ENCODE data around the gene VAMP5. TPM values are rescaled to one million over a fixed set of nuclear protein-coding genes. Genes with fewer than 3 reads are reported as not detected.

VAMP5 gene
- total RNA-seq, 1 experiment from 2014 or later: 1.9 TPM

DNA sequence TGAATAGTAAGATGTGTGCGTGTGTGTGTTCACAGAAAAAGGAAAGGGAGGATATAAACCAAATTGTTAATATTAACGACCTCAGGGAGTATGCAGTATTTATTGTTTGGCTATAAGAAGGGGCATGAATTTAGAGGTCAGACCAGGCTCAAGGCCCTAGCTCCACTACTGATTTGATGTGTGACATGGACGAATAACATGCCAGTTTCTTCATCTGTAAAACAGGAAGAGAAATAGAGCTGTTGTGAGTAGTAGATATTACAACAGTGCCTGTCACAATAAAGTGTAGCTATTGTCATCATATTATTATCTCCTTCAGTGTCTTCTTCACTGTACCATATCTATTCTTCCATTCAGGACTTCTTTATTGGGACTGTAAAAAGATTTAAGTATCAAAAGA, 49.4 kb upstream of the VAMP5 start (continued):
- TF ChIP-seq SP1 (IDR thresholded peaks at IDR 0.05; ENCODE audit: low read depth): no peak
- no peak for TF ChIP-seq CBX3 (IDR thresholded peaks at IDR 0.05; ENCODE audit: low read depth)

DNA sequence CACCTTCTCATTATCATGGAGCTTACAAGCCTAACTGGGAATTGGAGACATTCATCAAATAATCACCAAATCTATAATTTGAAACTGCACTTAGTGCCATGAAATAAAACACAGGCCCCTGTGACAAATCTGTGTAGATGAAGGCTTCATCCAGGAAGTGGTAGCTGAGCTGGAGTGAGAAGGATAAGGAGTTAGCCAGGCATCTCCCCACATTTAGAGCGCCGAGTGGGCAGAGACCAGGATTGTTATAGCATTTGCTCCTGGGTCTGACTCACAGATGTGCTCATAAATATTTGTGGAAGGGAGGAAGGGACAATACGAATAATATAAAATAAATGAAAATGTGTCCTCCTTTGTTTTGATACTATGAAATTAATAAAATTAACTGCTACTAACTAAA, 47.8 kb upstream of the VAMP5 start:
- ChIA-PET POLR2A (interaction anchor here (0.6 to 1.8 kb wide), 7 partner anchors 9 to 118 kb away, joined by 3 to 7 read pairs (median 3); partner anchors contain the start of genes GGCX and SH2D6), RAD21 (ENCODE audit: low non-redundant PET in 1 of 2, low total read pairs in 2 of 2, uncharacterized antibody in 2 of 2, unreplicated experiment in 2 of 2) (interaction anchor here in 1 of 2 experiments (0.9 kb wide), 1 partner anchor 16 kb away, joined by 3 read pairs; no protein-coding TSS in a partner anchor), CTCF (interaction anchor here (1.7 kb wide), 1 partner anchor 12 kb away, joined by 3 read pairs; no protein-coding TSS in a partner anchor)
- H2AFZ ChIP-seq (ENCODE audit: low read depth, low read length, poor library complexity, severe bottlenecking): no peak overlapping the region
- no peak overlapping the region for H3K27ac ChIP-seq (ENCODE audit: low read depth, low read length)
- H3K9me2 ChIP-seq (ENCODE audit: insufficient read depth): no peaks in the 10 kb centered on the region
- DNase-seq (ENCODE audit: low read depth, low spot score): no peak
- intact Hi-C loops (cut with micrococcal nuclease): no loop called here
- no peak overlapping the region for H3K4me3 ChIP-seq (replicated peaks in 1 of 2; ENCODE audit: low read depth in 1 of 2, low read length in 2 of 2)
- TF ChIP-seq, protein P1, sequence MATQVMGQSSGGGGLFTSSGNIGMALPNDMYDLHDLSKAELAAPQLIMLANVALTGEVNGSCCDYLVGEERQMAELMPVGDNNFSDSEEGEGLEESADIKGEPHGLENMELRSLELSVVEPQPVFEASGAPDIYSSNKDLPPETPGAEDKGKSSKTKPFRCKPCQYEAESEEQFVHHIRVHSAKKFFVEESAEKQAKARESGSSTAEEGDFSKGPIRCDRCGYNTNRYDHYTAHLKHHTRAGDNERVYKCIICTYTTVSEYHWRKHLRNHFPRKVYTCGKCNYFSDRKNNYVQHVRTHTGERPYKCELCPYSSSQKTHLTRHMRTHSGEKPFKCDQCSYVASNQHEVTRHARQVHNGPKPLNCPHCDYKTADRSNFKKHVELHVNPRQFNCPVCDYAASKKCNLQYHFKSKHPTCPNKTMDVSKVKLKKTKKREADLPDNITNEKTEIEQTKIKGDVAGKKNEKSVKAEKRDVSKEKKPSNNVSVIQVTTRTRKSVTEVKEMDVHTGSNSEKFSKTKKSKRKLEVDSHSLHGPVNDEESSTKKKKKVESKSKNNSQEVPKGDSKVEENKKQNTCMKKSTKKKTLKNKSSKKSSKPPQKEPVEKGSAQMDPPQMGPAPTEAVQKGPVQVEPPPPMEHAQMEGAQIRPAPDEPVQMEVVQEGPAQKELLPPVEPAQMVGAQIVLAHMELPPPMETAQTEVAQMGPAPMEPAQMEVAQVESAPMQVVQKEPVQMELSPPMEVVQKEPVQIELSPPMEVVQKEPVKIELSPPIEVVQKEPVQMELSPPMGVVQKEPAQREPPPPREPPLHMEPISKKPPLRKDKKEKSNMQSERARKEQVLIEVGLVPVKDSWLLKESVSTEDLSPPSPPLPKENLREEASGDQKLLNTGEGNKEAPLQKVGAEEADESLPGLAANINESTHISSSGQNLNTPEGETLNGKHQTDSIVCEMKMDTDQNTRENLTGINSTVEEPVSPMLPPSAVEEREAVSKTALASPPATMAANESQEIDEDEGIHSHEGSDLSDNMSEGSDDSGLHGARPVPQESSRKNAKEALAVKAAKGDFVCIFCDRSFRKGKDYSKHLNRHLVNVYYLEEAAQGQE (IDR thresholded peaks at IDR 0.05; ENCODE audit: low read depth): no peak
- H4K20me1 ChIP-seq (ENCODE audit: insufficient read depth): peaks cover 17% of the 10 kb centered on the region
- no peaks in the 10 kb centered on the region for H3K27me3 ChIP-seq (ENCODE audit: insufficient read depth, low read length)
- H3K36me3 ChIP-seq (ENCODE audit: control insufficient read depth in 1 of 2, insufficient read depth in 2 of 2, low read length in 2 of 2): peaks cover 14 to 18% of the 10 kb centered on the region in 2 experiments
- peak overlapping the region; percentile 75; the same call in 1 of the 2 replicates for H3K4me2 ChIP-seq (ENCODE audit: low read length)
- H3K9me3 ChIP-seq (ENCODE audit: control insufficient read depth in 1 of 2, insufficient read depth in 1 of 2, low read depth in 1 of 2, low read length in 2 of 2): no peaks in the 10 kb centered on the region
- no peak overlapping the region for H3K9ac ChIP-seq (ENCODE audit: low read length)
- peaks cover 14 to 34% of the 10 kb centered on the region in 2 experiments; a peak in 3 of 4 replicates for H3K4me1 ChIP-seq (ENCODE audit: control insufficient read depth in 1 of 2, insufficient read depth in 2 of 2, low read length in 2 of 2)
- ATAC-seq: no peak
- peaks cover 44% of the 10 kb centered on the region for H3K79me2 ChIP-seq (ENCODE audit: insufficient read depth, low read length)
- BruUV-seq (replicated peaks): no TSS peak

All from HCT116 (cell line).